CD4-positive, alpha-beta T cell treated with Interleukin-12 subunit alpha and Interleukin-12 subunit beta, for 1 hour (primary cell): ENCODE results near the gene H1-8.

Experiments
- DNase-seq: peaks from one replicate; pipeline ENCODE4 v3.0.0-alpha.2; 2020

H1-8 gene

DNA sequence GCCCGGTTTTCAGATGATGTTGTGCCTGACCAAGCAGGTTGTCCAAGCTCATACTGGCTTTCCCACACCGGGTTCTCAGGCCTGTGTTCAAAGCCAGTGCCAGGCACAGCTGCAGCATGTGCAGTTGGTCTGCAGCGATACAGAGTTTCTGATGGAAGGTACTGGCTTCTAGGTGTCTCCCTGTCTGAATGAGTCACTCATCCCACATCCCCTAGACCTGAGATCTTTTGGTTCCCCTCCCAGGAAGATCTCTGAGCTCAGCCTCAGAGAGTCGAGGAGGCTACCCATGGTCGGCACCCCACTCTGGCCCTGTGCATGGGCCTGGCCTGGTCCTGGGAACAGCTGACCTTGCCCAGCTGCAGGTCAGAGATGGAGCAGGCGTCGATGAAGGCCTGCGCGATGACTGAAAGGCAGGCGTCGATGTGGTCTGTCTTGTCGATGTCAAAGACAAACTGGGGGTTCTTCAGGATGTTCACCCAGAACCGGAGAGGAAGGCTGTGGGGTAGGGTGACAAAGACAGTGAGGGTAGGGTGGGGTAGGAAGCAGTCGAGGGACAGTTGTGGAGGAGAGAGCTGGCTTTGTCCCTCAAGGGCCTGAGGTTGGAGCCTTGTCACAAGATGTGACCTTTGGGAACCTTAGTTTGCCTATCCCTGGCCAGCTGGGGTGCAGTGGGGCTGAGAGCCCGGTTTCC, 15.3 kb downstream of the H1-8 start:
- no peak for DNase-seq

- DNase-seq, result no peak
Observed at GRCh38 chr3:129558772-129559564, 16.0 kb downstream of the H1-8 start.

- DNase-seq, result no peak
Observed at GRCh38 chr3:129559565-129560079, 16.6 kb downstream of the H1-8 start.

- no peak for DNase-seq
Observed at GRCh38 chr3:129560269-129560787, 17.4 kb downstream of the H1-8 start.

GRCh38 chr3:129560911-129561594, 18.1 kb downstream of the H1-8 start:
- DNase-seq, result no peak

DNA sequence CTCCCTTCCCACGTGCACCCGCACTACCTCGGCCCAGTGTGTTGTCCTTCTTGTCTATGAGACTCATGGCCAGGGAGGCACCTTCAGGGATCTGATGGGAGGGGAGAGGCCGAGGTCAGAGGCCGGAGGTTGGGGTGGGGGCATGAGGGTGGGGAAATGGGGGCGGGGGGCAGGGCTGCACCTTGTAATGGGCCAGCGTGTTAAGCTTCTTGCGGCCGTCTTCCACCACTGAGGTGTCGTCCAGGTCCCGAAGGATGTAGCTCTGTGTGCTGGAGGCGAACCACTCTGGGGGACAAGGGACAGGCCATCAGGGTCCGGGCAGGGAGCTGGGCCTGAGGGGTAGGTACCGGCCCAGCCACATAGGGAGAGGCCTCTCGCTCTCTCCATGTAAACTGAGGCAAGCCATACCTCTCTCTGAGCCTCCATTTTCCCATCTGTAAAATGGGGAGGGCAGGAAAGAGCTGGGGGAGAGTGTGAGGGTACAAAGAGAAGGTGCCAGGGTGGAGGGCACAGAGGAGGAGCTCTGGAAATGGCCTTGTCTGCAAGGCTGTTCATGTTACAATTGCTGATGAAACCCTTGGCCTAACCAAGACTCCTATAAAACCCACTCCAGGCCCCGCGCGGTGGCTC, 18.8 kb downstream of the H1-8 start:
- DNase-seq, result no peak

DNA sequence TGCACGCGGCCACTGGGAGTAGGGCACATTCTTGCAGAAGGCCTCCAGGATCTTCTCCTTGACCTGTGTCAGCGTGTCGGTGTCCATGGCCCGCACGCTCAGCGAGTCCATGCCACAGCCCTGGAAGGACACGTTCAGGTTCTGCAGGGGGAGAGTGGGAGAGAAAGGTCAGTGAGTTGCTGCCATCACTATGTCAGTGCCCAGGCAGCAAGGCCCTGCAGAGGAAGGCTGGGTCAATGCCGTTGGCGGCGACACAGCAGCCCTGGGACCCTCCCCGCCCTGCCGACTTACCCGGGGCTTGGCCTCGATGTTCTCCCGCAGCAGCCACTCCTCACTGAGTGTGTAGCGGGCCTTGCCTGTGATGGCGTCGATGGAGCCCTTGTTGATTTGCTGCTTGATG, 19.8 kb downstream of the H1-8 start:
- DNase-seq, result no peak

GRCh38 chr3:129563332-129563731, 20.4 kb downstream of the H1-8 start:
- DNase-seq, result no peak

- no peak for DNase-seq
Observed at GRCh38 chr3:129563850-129564535, 21.0 kb downstream of the H1-8 start.

GRCh38 chr3:129564981-129565644, 22.1 kb downstream of the H1-8 start:
- DNase-seq, result no peak

GRCh38 chr3:129565902-129566301, 22.9 kb downstream of the H1-8 start:
- DNase-seq, result no peak

GRCh38 chr3:129567176-129567705, 24.3 kb downstream of the H1-8 start:
- no peak for DNase-seq

- no peak for DNase-seq
Observed at GRCh38 chr3:129567939-129568338, 25.0 kb downstream of the H1-8 start.

- DNase-seq, result no peak
Observed at GRCh38 chr3:129569856-129570255, 26.9 kb downstream of the H1-8 start.

- no peak for DNase-seq
Observed at GRCh38 chr3:129571605-129572547, 28.9 kb downstream of the H1-8 start.

DNA sequence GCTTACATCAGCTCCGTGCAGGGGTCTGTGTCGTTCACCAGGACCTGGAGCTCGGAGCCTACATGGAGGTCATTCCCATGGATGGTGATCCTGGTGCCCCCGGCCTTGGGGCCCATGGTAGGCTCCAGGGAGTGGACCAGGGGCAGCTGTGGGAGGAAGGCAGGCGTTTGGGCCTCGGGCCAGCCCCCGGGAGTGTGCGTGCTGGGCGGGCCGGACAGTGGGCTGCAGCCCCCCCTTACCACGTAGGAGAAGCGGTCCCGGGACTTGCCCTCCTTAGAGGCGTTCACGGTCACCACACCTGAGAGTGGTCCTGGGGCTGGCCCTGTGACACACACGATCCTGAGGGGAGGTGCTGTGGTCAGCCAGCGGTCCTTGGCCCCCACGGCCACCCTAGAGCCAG, 29.6 kb downstream of the H1-8 start:
- no peak for DNase-seq

- no peak for DNase-seq
Observed at GRCh38 chr3:129573493-129573892, 30.5 kb downstream of the H1-8 start.

DNA sequence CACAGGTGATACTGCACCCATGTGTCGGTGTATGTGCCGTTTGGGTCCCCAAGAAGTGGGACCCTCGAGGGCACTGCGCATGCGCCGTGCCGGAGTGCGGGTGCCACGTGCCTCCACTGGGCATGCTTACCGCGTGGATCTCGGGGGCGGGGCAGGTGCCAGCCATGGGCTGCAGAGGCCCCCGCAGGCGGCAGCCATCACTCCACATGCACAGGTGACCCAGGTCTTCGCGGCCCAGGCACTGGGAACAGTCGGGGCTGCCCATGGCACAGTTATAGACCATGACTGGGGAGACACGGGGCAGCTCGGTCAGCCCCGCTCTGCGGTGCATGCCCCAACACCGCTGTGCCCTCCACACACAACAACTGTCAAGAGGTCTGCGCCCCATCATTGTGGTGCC, 31.2 kb downstream of the H1-8 start:
- DNase-seq, result no peak

GRCh38 chr3:129575233-129575996, 32.4 kb downstream of the H1-8 start:
- DNase-seq, result no peak

GRCh38 chr3:129575997-129576384, 33.0 kb downstream of the H1-8 start:
- no peak for DNase-seq
